Measurements from ENCODE around the gene AMOTL2.

DNA sequence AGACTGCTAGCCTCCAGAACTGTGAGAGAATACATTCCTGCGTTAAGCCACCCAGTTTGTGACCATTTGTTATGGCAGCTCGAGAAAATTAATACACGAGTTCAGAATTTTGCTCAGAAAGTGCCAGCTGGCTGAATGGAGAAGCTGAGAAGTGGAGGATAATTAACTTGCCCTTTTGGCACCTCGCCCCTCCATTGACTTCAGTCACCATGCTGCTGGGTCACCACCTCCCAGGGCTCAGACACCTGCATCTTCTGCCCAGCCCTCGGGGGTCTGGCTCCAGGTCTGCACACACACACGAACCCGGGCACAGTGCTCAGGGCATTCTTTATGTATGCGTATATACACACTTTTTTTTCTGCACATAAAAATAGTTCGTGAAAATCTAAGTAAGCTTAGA lies 32.0 kb downstream of the AMOTL2 start:
- TF ChIP-seq, protein P1, sequence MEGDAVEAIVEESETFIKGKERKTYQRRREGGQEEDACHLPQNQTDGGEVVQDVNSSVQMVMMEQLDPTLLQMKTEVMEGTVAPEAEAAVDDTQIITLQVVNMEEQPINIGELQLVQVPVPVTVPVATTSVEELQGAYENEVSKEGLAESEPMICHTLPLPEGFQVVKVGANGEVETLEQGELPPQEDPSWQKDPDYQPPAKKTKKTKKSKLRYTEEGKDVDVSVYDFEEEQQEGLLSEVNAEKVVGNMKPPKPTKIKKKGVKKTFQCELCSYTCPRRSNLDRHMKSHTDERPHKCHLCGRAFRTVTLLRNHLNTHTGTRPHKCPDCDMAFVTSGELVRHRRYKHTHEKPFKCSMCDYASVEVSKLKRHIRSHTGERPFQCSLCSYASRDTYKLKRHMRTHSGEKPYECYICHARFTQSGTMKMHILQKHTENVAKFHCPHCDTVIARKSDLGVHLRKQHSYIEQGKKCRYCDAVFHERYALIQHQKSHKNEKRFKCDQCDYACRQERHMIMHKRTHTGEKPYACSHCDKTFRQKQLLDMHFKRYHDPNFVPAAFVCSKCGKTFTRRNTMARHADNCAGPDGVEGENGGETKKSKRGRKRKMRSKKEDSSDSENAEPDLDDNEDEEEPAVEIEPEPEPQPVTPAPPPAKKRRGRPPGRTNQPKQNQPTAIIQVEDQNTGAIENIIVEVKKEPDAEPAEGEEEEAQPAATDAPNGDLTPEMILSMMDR (IDR thresholded peaks at IDR 0.05): no peak
- TF ChIP-seq POLR2A (IDR thresholded peaks at IDR 0.05): no peak
